Lower leg skin (tissue), 3 donors: ENCODE results near the gene ARGLU1.

Experiments used
- CTCF ChIP-seq, 3 donors: fragments of 450-650 bp; IDR thresholded peaks; one replicate each; pipeline ENCODE4 v1.5.1; 2016; ENCODE audit warnings: antibody characterized with exemption in 3 of 3, mild to moderate bottlenecking in 3 of 3, moderate library complexity in 2 of 3
- POLR2A ChIP-seq, 2 donors: fragments of 450-650 bp; IDR thresholded peaks; one replicate each; pipeline ENCODE4 v1.6.1; 2016 to 2017; ENCODE audit warnings: antibody characterized with exemption in 2 of 2, mild to moderate bottlenecking in 1 of 2, moderate library complexity in 1 of 2

- TF ChIP-seq POLR2A (IDR thresholded peaks at IDR 0.05) (no peak), CTCF (IDR thresholded peaks at IDR 0.05) (no peak)
These were observed 30.4 kb downstream of the ARGLU1 start for GRCh38 chr13:106537521-106537920.
